Measurements from ENCODE around the gene TDRD6. TPM values are rescaled to one million over a fixed set of nuclear protein-coding genes. Genes with fewer than 3 reads are reported as not detected.

The TDRD6 gene
- total RNA-seq, 2 experiments from 2014 or later = 3.5 to 4.5 TPM

DNA sequence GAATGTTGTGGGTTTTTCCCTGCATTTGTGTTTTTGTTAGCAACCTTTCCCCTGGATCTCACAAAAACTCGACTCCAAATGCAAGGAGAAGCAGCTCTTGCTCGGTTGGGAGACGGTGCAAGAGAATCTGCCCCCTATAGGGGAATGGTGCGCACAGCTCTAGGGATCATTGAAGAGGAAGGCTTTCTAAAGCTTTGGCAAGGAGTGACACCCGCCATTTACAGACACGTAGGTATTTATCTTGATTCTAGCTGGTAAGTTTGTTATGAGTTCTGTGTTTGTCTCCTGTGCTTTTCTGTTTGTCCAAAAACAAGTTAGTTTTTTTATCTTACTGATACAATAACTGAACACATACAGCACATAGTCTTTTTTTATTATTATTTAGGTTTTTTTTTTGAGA is 31.9 kb upstream of the TDRD6 start:
- Histone ChIP-seq H3K4me1 (ENCODE audit: insufficient read depth, low read length, poor library complexity, severe bottlenecking) (peaks cover 6% of the 10 kb centered on the region), H3K4me3 (ENCODE audit: low read depth, low read length, poor library complexity, severe bottlenecking) (peak overlapping the region; percentile 85), H3K9me3 (ENCODE audit: low read length) (no peaks in the 10 kb centered on the region), H4K20me1 (ENCODE audit: insufficient read depth, low read length) (no peaks in the 10 kb centered on the region), H2AFZ (ENCODE audit: low read length) (no peak overlapping the region), H3K79me2 (ENCODE audit: insufficient read depth, low read depth, low read length) (peaks cover 61% of the 10 kb centered on the region), H3K36me3 (ENCODE audit: insufficient read depth, low read length) (peaks cover 43% of the 10 kb centered on the region), H3K4me2 (ENCODE audit: low read length) (peak overlapping the region; percentile 78), H3K9me2 (ENCODE audit: insufficient read depth, low read length) (no peaks in the 10 kb centered on the region), H3K27ac (ENCODE audit: low read depth, low read length, poor library complexity, severe bottlenecking) (peak overlapping the region; percentile 96)
- intact Hi-C loops (cut with micrococcal nuclease; ENCODE audit: unreplicated experiment) = loop anchor here (10.0 kb wide), 1 partner anchor 521 kb away; no protein-coding TSS in a partner anchor
- ChIA-PET CTCF (ENCODE audit: unreplicated experiment) (interaction anchor here (1.2 to 1.4 kb wide), 2 partner anchors 14 to 28 kb away, joined by 3 to 6 read pairs; no protein-coding TSS in a partner anchor), POLR2A (interaction anchor here (0.9 to 3.0 kb wide), 12 partner anchors 8 to 89 kb away, joined by 3 to 18 read pairs (median 6); no protein-coding TSS in a partner anchor)
- DNase-seq (ENCODE audit: low spot score) = peak; percentile 78
- TF ChIP-seq CTCF (conservative IDR thresholded peaks at IDR 0.05; ENCODE audit: low read length) = peak; percentile 88
- no peak for TF ChIP-seq EZH2phosphoT487 (IDR thresholded peaks at IDR 0.05; ENCODE audit: borderline replicate concordance, low read depth, low read length)
- BruUV-seq (replicated peaks) = no TSS peak

DNA sequence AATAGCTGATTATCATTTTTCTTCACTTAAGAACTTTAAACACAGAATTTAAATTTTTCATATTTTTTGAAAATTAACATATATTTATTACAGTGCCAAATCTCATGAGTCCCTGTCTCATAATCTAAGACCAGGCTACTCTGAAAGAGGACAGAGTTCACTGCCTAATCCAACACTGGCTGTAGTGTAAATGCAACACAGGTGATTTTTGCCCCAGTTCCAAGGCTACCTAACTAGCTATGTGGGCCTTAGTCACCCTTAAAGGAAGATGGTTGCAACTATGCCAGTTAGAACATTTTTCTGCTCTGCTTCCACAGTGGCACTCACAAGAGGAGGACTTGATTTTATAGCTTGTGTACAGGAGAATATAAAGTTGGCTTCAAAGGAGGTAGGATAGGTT is 30.0 kb upstream of the TDRD6 start:
- no peaks in the 10 kb centered on the region for H4K20me1 ChIP-seq (ENCODE audit: insufficient read depth, low read length)
- no peak overlapping the region for H3K27ac ChIP-seq (ENCODE audit: low read depth, low read length, poor library complexity, severe bottlenecking)
- peaks cover 42% of the 10 kb centered on the region for H3K79me2 ChIP-seq (ENCODE audit: insufficient read depth, low read depth, low read length)
- H3K4me3 ChIP-seq (ENCODE audit: low read depth, low read length, poor library complexity, severe bottlenecking) = no peak overlapping the region
- intact Hi-C loops (cut with micrococcal nuclease; ENCODE audit: unreplicated experiment) = loop anchor here (10.0 kb wide), 1 partner anchor 523 kb away; no protein-coding TSS in a partner anchor
- no peaks in the 10 kb centered on the region for H3K9me3 ChIP-seq (ENCODE audit: low read length)
- peaks cover 61% of the 10 kb centered on the region for H3K36me3 ChIP-seq (ENCODE audit: insufficient read depth, low read length)
- DNase-seq (ENCODE audit: low spot score) = no peak
- H3K9me2 ChIP-seq (ENCODE audit: insufficient read depth, low read length) = no peaks in the 10 kb centered on the region
- no TSS peak for BruUV-seq (replicated peaks)
- H3K4me2 ChIP-seq (ENCODE audit: low read length) = no peak overlapping the region
- CTCF ChIA-PET (ENCODE audit: unreplicated experiment) = interaction anchor here (0.6 to 1.5 kb wide), 2 partner anchors 12 to 16 kb away, joined by 3 read pairs; no protein-coding TSS in a partner anchor
- TF ChIP-seq EZH2phosphoT487 (IDR thresholded peaks at IDR 0.05; ENCODE audit: borderline replicate concordance, low read depth, low read length) (no peak), CTCF (conservative IDR thresholded peaks at IDR 0.05; ENCODE audit: low read length) (no peak)
- peaks cover 6% of the 10 kb centered on the region for H3K4me1 ChIP-seq (ENCODE audit: insufficient read depth, low read length, poor library complexity, severe bottlenecking)
- no peak overlapping the region for H2AFZ ChIP-seq (ENCODE audit: low read length)
- POLR2A ChIA-PET = interaction anchor here (0.8 to 1.2 kb wide), 4 partner anchors 8 to 17 kb away, joined by 3 to 4 read pairs (median 4); no protein-coding TSS in a partner anchor

- Histone ChIP-seq H3K9me3 (ENCODE audit: low read length) (no peaks in the 10 kb centered on the region), H3K27ac (ENCODE audit: low read depth, low read length, poor library complexity, severe bottlenecking) (no peak overlapping the region), H2AFZ (ENCODE audit: low read length) (no peak overlapping the region), H3K9me2 (ENCODE audit: insufficient read depth, low read length) (no peaks in the 10 kb centered on the region), H3K4me3 (ENCODE audit: low read depth, low read length, poor library complexity, severe bottlenecking) (no peak overlapping the region), H4K20me1 (ENCODE audit: insufficient read depth, low read length) (no peaks in the 10 kb centered on the region), H3K4me2 (ENCODE audit: low read length) (no peak overlapping the region), H3K36me3 (ENCODE audit: insufficient read depth, low read length) (peaks cover 91% of the 10 kb centered on the region), H3K4me1 (ENCODE audit: insufficient read depth, low read length, poor library complexity, severe bottlenecking) (no peaks in the 10 kb centered on the region), H3K79me2 (ENCODE audit: insufficient read depth, low read depth, low read length) (peaks cover 5% of the 10 kb centered on the region; the same call in 1 of the 2 replicates)
- CTCF ChIA-PET (ENCODE audit: unreplicated experiment) = no interaction called here
- DNase-seq (ENCODE audit: low spot score) = no peak
- intact Hi-C loops (cut with micrococcal nuclease; ENCODE audit: unreplicated experiment) = no loop called here
- no peak for TF ChIP-seq EZH2phosphoT487 (IDR thresholded peaks at IDR 0.05; ENCODE audit: borderline replicate concordance, low read depth, low read length)
- no peak for TF ChIP-seq CTCF (conservative IDR thresholded peaks at IDR 0.05; ENCODE audit: low read length)
- POLR2A ChIA-PET = interaction anchor here (0.6 kb wide), 2 partner anchors 219 to 552 kb away, joined by 3 to 4 read pairs; no protein-coding TSS in a partner anchor
- no TSS peak for BruUV-seq (replicated peaks)
Observed at GRCh38 chr6:46661483-46661882, 26.2 kb upstream of the TDRD6 start.
